ENCODE data around the gene DCTN4. TPM values are rescaled to one million over a fixed set of nuclear protein-coding genes. Genes with fewer than 3 reads are reported as not detected.

DCTN4 gene
- total RNA-seq, 1 donor from 2014 or later, result 73.3 TPM

DNA sequence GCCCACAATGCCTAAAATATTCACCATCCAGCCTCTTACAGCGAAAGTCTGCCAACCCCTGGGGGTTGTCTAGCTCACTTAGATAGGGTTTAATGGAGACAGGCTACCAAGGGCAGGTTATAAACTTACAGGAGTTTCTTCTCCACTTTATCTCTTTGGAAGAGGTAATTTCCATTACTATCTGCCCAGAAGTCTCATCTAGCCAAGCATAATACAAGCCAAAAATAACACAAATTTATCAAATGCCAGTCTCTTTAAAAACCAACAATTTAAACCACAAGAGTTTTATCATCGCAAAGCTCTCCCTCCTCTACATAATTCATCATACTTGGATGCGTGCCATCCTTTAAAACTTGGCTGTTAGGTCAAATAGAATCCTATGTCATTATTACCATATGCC is 64.2 kb downstream of the DCTN4 start:
- H3K4me3 Mint-ChIP-seq (ENCODE audit: low read depth), result no peak overlapping the region
- no peaks in the 10 kb centered on the region for H3K27me3 Mint-ChIP-seq
- H3K36me3 Mint-ChIP-seq (ENCODE audit: insufficient read depth), result peaks cover 22% of the 10 kb centered on the region
- H3K27ac Mint-ChIP-seq, result no peak overlapping the region
- TF ChIP-seq, protein P1, sequence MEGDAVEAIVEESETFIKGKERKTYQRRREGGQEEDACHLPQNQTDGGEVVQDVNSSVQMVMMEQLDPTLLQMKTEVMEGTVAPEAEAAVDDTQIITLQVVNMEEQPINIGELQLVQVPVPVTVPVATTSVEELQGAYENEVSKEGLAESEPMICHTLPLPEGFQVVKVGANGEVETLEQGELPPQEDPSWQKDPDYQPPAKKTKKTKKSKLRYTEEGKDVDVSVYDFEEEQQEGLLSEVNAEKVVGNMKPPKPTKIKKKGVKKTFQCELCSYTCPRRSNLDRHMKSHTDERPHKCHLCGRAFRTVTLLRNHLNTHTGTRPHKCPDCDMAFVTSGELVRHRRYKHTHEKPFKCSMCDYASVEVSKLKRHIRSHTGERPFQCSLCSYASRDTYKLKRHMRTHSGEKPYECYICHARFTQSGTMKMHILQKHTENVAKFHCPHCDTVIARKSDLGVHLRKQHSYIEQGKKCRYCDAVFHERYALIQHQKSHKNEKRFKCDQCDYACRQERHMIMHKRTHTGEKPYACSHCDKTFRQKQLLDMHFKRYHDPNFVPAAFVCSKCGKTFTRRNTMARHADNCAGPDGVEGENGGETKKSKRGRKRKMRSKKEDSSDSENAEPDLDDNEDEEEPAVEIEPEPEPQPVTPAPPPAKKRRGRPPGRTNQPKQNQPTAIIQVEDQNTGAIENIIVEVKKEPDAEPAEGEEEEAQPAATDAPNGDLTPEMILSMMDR (IDR thresholded peaks at IDR 0.05; ENCODE audit: unreplicated experiment), result no peak
- DNase-seq (ENCODE audit: low spot score, unreplicated experiment), result no peak
- no peaks in the 10 kb centered on the region for H3K9me3 Mint-ChIP-seq (ENCODE audit: low read depth)
- H3K4me1 Mint-ChIP-seq (ENCODE audit: low read depth), result no peaks in the 10 kb centered on the region

DNA sequence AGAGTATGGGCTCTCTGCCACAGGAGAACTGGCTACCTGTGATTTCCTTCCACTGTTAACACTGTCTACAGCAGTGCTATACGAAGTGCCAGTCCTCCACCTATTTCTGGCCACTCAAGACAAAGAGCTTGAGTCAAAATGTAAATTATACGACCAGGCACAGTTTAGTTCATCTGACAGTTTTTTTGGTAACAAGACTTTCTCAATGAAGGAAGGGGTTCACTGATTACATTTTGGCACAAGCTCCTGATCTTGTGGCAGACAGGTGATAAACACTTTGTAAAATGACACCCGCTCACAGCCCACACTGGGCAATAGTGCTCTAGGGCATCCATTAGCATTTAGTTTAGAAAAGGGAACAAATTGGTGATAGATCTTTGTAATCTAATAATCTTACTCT is 66.5 kb downstream of the DCTN4 start:
- no peaks in the 10 kb centered on the region for H3K4me1 Mint-ChIP-seq (ENCODE audit: low read depth)
- H3K36me3 Mint-ChIP-seq (ENCODE audit: insufficient read depth), result peaks cover 24% of the 10 kb centered on the region
- no peak overlapping the region for H3K27ac Mint-ChIP-seq
- no peak overlapping the region for H3K4me3 Mint-ChIP-seq (ENCODE audit: low read depth)
- H3K27me3 Mint-ChIP-seq, result no peaks in the 10 kb centered on the region
- no peaks in the 10 kb centered on the region for H3K9me3 Mint-ChIP-seq (ENCODE audit: low read depth)
- TF ChIP-seq, protein P1 (IDR thresholded peaks at IDR 0.05; ENCODE audit: unreplicated experiment), result no peak
- no peak for DNase-seq (ENCODE audit: low spot score, unreplicated experiment)

- no peak overlapping the region for H3K4me3 Mint-ChIP-seq (ENCODE audit: low read depth)
- no peaks in the 10 kb centered on the region for H3K9me3 Mint-ChIP-seq (ENCODE audit: low read depth)
- H3K36me3 Mint-ChIP-seq (ENCODE audit: insufficient read depth), result peaks cover 18% of the 10 kb centered on the region
- no peaks in the 10 kb centered on the region for H3K4me1 Mint-ChIP-seq (ENCODE audit: low read depth)
- no peaks in the 10 kb centered on the region for H3K27me3 Mint-ChIP-seq
- DNase-seq (ENCODE audit: low spot score, unreplicated experiment), result no peak
- TF ChIP-seq, protein P1 (IDR thresholded peaks at IDR 0.05; ENCODE audit: unreplicated experiment), result no peak
- H3K27ac Mint-ChIP-seq, result no peak overlapping the region
Observed at GRCh38 chr5:150690760-150691159, 68.1 kb downstream of the DCTN4 start.

GRCh38 chr5:150689120-150689519 is 69.7 kb downstream of the DCTN4 start:
- Mint-ChIP-seq H3K9me3 (ENCODE audit: low read depth) (no peaks in the 10 kb centered on the region), H3K27ac (no peak overlapping the region), H3K4me1 (ENCODE audit: low read depth) (no peaks in the 10 kb centered on the region), H3K36me3 (ENCODE audit: insufficient read depth) (peaks cover 14% of the 10 kb centered on the region), H3K4me3 (ENCODE audit: low read depth) (no peak overlapping the region), H3K27me3 (no peaks in the 10 kb centered on the region)
- TF ChIP-seq, protein P1 (IDR thresholded peaks at IDR 0.05; ENCODE audit: unreplicated experiment), result no peak
- DNase-seq (ENCODE audit: low spot score, unreplicated experiment), result no peak

DNA sequence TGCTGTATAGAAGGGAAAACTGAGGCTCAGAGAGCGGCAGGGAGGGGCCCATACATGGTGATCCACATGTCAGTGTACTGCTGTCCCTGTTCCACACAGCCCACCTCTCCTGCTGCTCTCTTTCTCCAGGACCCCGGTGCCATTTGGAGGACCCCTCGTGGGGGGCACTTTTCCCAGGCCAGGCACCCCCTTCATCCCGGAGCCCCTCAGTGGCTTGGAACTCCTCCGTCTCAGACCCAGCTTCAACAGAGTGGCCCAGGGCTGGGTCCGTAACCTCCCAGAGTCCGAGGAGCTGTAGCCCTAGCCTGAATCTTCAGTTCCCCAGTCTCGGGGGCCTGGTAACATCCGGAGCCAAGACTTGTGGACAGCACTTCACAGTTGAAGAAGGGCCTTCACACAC is 82.2 kb downstream of the DCTN4 start:
- no peaks in the 10 kb centered on the region for H3K36me3 Mint-ChIP-seq (ENCODE audit: insufficient read depth)
- peaks cover 6% of the 10 kb centered on the region for H3K27me3 Mint-ChIP-seq

More for the DNA sequence above, 82.2 kb downstream of the DCTN4 start:
- H3K4me1 Mint-ChIP-seq (ENCODE audit: low read depth), result no peaks in the 10 kb centered on the region
- H3K9me3 Mint-ChIP-seq (ENCODE audit: low read depth), result no peaks in the 10 kb centered on the region
- no peak for DNase-seq (ENCODE audit: low spot score, unreplicated experiment)
- no peak overlapping the region for H3K27ac Mint-ChIP-seq
- H3K4me3 Mint-ChIP-seq (ENCODE audit: low read depth), result no peak overlapping the region
- TF ChIP-seq, protein P1 (IDR thresholded peaks at IDR 0.05; ENCODE audit: unreplicated experiment), result no peak

All from progenitor cell of endocrine pancreas (in vitro differentiated cells).